IPS DF 19.7 (cell line): ENCODE measurements around the gene FZR1.
"Not testable (repeated sequence)": the region's sequence is repeated elsewhere in the genome, so short reads cannot be mapped to it uniquely, and the experiment has no call there.

Experiments
- DNase-seq: peaks from one replicate; pipeline ENCODE4 v3.0.0-alpha.2; 2013; ENCODE audit warnings: low read depth, low spot score

Gene FZR1

GRCh38 chr19:3546119-3546518 lies 40.0 kb downstream of the FZR1 start:
- no peak for DNase-seq

- no peak for DNase-seq
Observed at GRCh38 chr19:3547301-3547731, 41.2 kb downstream of the FZR1 start.

- no peak for DNase-seq
Observed at GRCh38 chr19:3547767-3548282, 41.7 kb downstream of the FZR1 start.

GRCh38 chr19:3548606-3549005 lies 42.5 kb downstream of the FZR1 start:
- no peak for DNase-seq

- DNase-seq: no peak
Observed at GRCh38 chr19:3549816-3550215, 43.7 kb downstream of the FZR1 start.

GRCh38 chr19:3550947-3551791 lies 45.1 kb downstream of the FZR1 start:
- no peak for DNase-seq

- DNase-seq: no peak
Observed at GRCh38 chr19:3551792-3552095, 45.6 kb downstream of the FZR1 start.

- DNase-seq: no peak
Observed at GRCh38 chr19:3554254-3555083, 48.4 kb downstream of the FZR1 start.

- no peak for DNase-seq
Observed at GRCh38 chr19:3555653-3556422, 49.7 kb downstream of the FZR1 start.

- DNase-seq: no peak
Observed at GRCh38 chr19:3556423-3556977, 50.4 kb downstream of the FZR1 start.

- no peak for DNase-seq
Observed at GRCh38 chr19:3556978-3557460, 50.9 kb downstream of the FZR1 start.

GRCh38 chr19:3557461-3558248 lies 51.5 kb downstream of the FZR1 start, which contains the start of gene MFSD12:
MFSD12 (minus strand) TSS chr19:3557586; CDS start chr19:3557403, 183 bp downstream.
- no peak for DNase-seq

GRCh38 chr19:3563709-3564524 lies 57.8 kb downstream of the FZR1 start:
- DNase-seq: no peak

GRCh38 chr19:3565139-3565538 lies 59.0 kb downstream of the FZR1 start:
- DNase-seq: no peak

GRCh38 chr19:3570042-3570441 lies 63.9 kb downstream of the FZR1 start:
- DNase-seq: not testable (repeated sequence)

GRCh38 chr19:3570606-3571011 lies 64.5 kb downstream of the FZR1 start:
- no peak for DNase-seq

- peak; percentile 97 for DNase-seq
Observed at GRCh38 chr19:3572132-3572854, 66.2 kb downstream of the FZR1 start.

GRCh38 chr19:3572855-3573161 lies 66.7 kb downstream of the FZR1 start, which contains the start of gene HMG20B:
HMG20B (plus strand) TSS chr19:3572944; CDS start chr19:3573310, 366 bp downstream.
- no peak for DNase-seq
